Lower leg skin (tissue), 3 donors: ENCODE results near the gene SHANK1.

Source experiments
- POLR2A ChIP-seq, 2 donors: fragments of 450-650 bp; IDR thresholded peaks; one replicate each; pipeline ENCODE4 v1.6.1; 2016 to 2017; ENCODE audit warnings: antibody characterized with exemption in 2 of 2, mild to moderate bottlenecking in 1 of 2, moderate library complexity in 1 of 2
- TF ChIP-seq, protein P1 (sequence below), 3 donors: fragments of 450-650 bp; IDR thresholded peaks; one replicate each; pipeline ENCODE4 v1.5.1; 2016; ENCODE audit warnings: antibody characterized with exemption in 3 of 3, mild to moderate bottlenecking in 3 of 3, moderate library complexity in 2 of 3

DNA sequence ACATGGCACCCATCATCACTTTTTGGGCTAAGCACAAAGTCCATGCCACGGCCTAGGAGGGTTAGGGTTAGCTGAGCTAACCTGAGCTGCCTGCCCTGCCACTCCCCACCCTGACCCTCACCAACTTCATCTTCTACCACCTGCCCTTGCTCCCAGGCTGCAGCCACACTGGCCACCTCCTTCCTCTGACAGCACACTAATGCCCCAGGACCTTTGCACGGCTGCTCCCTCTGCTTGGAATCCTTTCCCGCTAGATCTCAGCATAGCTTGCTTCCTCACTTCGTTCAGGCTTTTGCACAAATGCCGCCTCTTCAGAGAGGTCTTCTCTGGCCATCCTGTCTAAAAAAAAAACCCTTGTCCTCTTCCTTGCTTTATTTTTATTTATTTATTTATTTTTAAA, 13.2 kb downstream of the SHANK1 start:
- TF ChIP-seq, protein P1, sequence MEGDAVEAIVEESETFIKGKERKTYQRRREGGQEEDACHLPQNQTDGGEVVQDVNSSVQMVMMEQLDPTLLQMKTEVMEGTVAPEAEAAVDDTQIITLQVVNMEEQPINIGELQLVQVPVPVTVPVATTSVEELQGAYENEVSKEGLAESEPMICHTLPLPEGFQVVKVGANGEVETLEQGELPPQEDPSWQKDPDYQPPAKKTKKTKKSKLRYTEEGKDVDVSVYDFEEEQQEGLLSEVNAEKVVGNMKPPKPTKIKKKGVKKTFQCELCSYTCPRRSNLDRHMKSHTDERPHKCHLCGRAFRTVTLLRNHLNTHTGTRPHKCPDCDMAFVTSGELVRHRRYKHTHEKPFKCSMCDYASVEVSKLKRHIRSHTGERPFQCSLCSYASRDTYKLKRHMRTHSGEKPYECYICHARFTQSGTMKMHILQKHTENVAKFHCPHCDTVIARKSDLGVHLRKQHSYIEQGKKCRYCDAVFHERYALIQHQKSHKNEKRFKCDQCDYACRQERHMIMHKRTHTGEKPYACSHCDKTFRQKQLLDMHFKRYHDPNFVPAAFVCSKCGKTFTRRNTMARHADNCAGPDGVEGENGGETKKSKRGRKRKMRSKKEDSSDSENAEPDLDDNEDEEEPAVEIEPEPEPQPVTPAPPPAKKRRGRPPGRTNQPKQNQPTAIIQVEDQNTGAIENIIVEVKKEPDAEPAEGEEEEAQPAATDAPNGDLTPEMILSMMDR (IDR thresholded peaks at IDR 0.05): no peak
- no peak for TF ChIP-seq POLR2A (IDR thresholded peaks at IDR 0.05)
